K562 (cell line): Measurements from ENCODE around the gene SLC49A3. TPM values are rescaled to one million over a fixed set of nuclear protein-coding genes. Genes with fewer than 3 reads are reported as not detected.

Source experiments
- ATAC-seq: fragments of 200-7000 bp; cut with Tn5 transposase; 3 replicates; pipeline ENCODE4 v1.9.1; 2020; ENCODE audit warnings: moderate library complexity
- BruUV-seq: library from RNA; stranded (reverse); fragments of 400-500 nt; replicated peaks from 2 replicates; lab custom pipeline; 2021; lab: Mats Ljungman, UMichigan
- CTCF ChIA-PET: fragments of 300-600 bp; formaldehyde crosslinking; extraction: SDS; loops from one replicate; lab custom pipeline; 2021; ENCODE audit warnings: low intra/inter-chr PET ratio; lab: Yijun Ruan, JAX
- POLR2A ChIA-PET: fragments of 300-600, 350-650 bp; sonication (Branson Sonifier 250); formaldehyde crosslinking; extraction: SDS; loops from one replicate; lab custom pipeline; 2021; ENCODE audit warnings: antibody characterized with exemption, inconsistent platforms; lab: Yijun Ruan, JAX
- DNase-seq, 4 experiments: peaks; one replicate each; pipeline versions ENCODE4 v3.0.0 to v3.0.0-alpha.2; 2011 to 2018; ENCODE audit warnings: low spot score in 3 of 4, mixed read lengths in 3 of 4; ENCODE audit errors: extremely low read depth in 1 of 4
- FAIRE-seq: peaks from 2 replicates; lab custom pipeline; 2011; peaks lifted over from hg19 to GRCh38; lab: Jason Lieb, UNC
- H2AFZ ChIP-seq: 2 replicates; pipeline ENCODE4 v1.6.0; 2011; ENCODE audit warnings: low read depth, low read length, control low read depth, inconsistent platforms
- H3K27ac ChIP-seq: fragments of 200-600 bp; 3 replicates; pipeline ENCODE4 v1.8.0; 2011; ENCODE audit warnings: low read depth, mild to moderate bottlenecking, control low read depth, inconsistent platforms, low read length, moderate library complexity, mixed read lengths; ENCODE audit errors: extremely low read depth
- H3K27me3 ChIP-seq, 2 experiments: fragments of 300-600 bp in 1 of 2; 2 replicates in 1 of 2; 3 replicates in 1 of 2; pipeline versions ENCODE4 v1.6.0 to v1.8.0; 2011; ENCODE audit warnings: inconsistent platforms in 2 of 2, low read length in 2 of 2, mild to moderate bottlenecking in 1 of 2, mixed read lengths in 1 of 2, moderate library complexity in 1 of 2; ENCODE audit not compliant: control insufficient read depth in 2 of 2, insufficient read depth in 2 of 2
- H3K36me3 ChIP-seq: fragments of 300-600 bp; 3 replicates; pipeline ENCODE4 v1.8.0; 2011; ENCODE audit warnings: mild to moderate bottlenecking, low read length, inconsistent platforms; ENCODE audit not compliant: control insufficient read depth, insufficient read depth
- H3K4me1 ChIP-seq, 2 experiments: fragments of 200-600 bp in 1 of 2; replicated peaks in 1 of 2; 2 replicates in 1 of 2; 3 replicates in 1 of 2; pipeline versions ENCODE4 v1.5.1 to v1.8.0; 2011; ENCODE audit warnings: inconsistent platforms in 2 of 2, low read length in 2 of 2, mild to moderate bottlenecking in 1 of 2, mixed read lengths in 1 of 2, moderate library complexity in 1 of 2; ENCODE audit not compliant: control insufficient read depth in 2 of 2, insufficient read depth in 2 of 2
- H3K4me2 ChIP-seq: 2 replicates; pipeline ENCODE4 v1.6.1; 2011; ENCODE audit warnings: low read length, control low read depth, inconsistent platforms, mixed read lengths; ENCODE audit not compliant: insufficient read depth
- H3K4me3 ChIP-seq: fragments of 200-600 bp; sonication (generic), shearing (Covaris generic); 2 replicates; pipeline ENCODE4 v1.5.1; 2016; ENCODE audit warnings: control low read depth, inconsistent platforms
- H3K79me2 ChIP-seq: fragments of 200-600 bp; 3 replicates; pipeline ENCODE4 v1.8.0; 2011; ENCODE audit warnings: low read length, inconsistent platforms; ENCODE audit not compliant: control insufficient read depth, insufficient read depth
- H3K9ac ChIP-seq, 2 experiments: 2 replicates each; pipeline versions ENCODE4 v1.6.0 to v1.6.1; 2011; ENCODE audit warnings: low read depth in 2 of 2, low read length in 2 of 2, control low read depth in 1 of 2, inconsistent platforms in 1 of 2, mild to moderate bottlenecking in 1 of 2, mixed read lengths in 1 of 2; ENCODE audit not compliant: insufficient read depth in 1 of 2
- H3K9me1 ChIP-seq: one replicate; pipeline ENCODE4 v1.6.0; 2011; ENCODE audit warnings: inconsistent platforms, mild to moderate bottlenecking, low read length, moderate library complexity; ENCODE audit not compliant: control insufficient read depth, insufficient read depth
- H3K9me3 ChIP-seq: replicated peaks from 2 replicates; pipeline ENCODE4 v1.5.1; 2011; ENCODE audit warnings: low read depth, low read length, inconsistent platforms; ENCODE audit not compliant: control insufficient read depth, insufficient read depth
- H4K20me1 ChIP-seq: replicated peaks from 2 replicates; pipeline ENCODE4 v1.6.1; 2011; ENCODE audit warnings: low read length, inconsistent platforms, mixed read lengths; ENCODE audit not compliant: control insufficient read depth, insufficient read depth
- MLLT1 ChIP-seq, 2 experiments: fragments of 450-650 bp; IDR thresholded peaks; 2 replicates each; pipeline ENCODE4 v1.6.1; 2016
- PHF21A ChIP-seq: fragments of 450-650 bp; IDR thresholded peaks from 2 replicates; pipeline ENCODE4 v1.6.1; 2017; ENCODE audit warnings: low read depth, borderline replicate concordance
- WGBS: fragments of 100-300 bp; shearing (Covaris generic); methylation state at CpG from one replicate; pipeline ENCODE4 v1.1.6; 2016; ENCODE audit warnings: low coverage, mixed read lengths; ENCODE audit not compliant: insufficient coverage; ENCODE audit errors: missing lambda C conversion rate; 5-methylcytosine and 5-hydroxymethylcytosine counted together
- in situ Hi-C: fragments of 300-500 bp; cut with MboI; formaldehyde crosslinking; loops from 4 replicates; pipeline ENCODE4 v1.15.0; 2018; ENCODE audit warnings: inconsistent platforms, mixed read lengths
- intact Hi-C: fragments of 100-400 bp; cut with micrococcal nuclease; formaldehyde crosslinking; loops from 2 replicates; pipeline ENCODE4 v1.14.2; 2022
- polyA plus RNA-seq, 8 experiments: library from polyadenylated mRNA; depleted of rRNA in 4 of 8; stranded (reverse) in 5 of 8; unstranded in 3 of 8; fragments of >200 nt; fragmentation: Nextera tagmentation in 2 of 8; fragmentation: Illumina TruSeq in 1 of 8; extraction: Ambion mirVana in 2 of 8; extraction: Trizol in 1 of 8; gene quantifications; 2 replicates each; pipeline versions ENCODE4 v1.2.1 to v1.2.3, GENCODE V29; 2011 to 2014; ENCODE audit warnings: inconsistent platforms in 1 of 8, missing spikeins in 1 of 8
- total RNA-seq, 7 experiments: library from RNA; depleted of rRNA in 6 of 7; stranded (reverse); fragments of >200 nt in 6 of 7; fragmentation: Illumina TruSeq in 2 of 7; extraction: Trizol in 2 of 7; gene quantifications; 2 replicates each; pipeline versions ENCODE4 v1.2.1 to v1.2.3, GENCODE V29; 2011 to 2021; ENCODE audit warnings: low replicate concordance in 1 of 7

Gene SLC49A3
- total and polyA plus RNA-seq, 9 of the 15 experiments (the other 6 are each of a cell fraction or from before 2014, with no cell fraction given) = 0.24 to 0.41 TPM; not detected in 7

GRCh38 chr4:720111-720860 is 31.3 kb upstream of the SLC49A3 start:
- Histone ChIP-seq H3K4me1 (peaks cover 0 to 45% of the 10 kb centered on the region in 2 experiments; a peak in 2 of 5 replicates), H3K9me3 (peaks cover 1% of the 10 kb centered on the region), H3K9ac (no peak overlapping the region), H4K20me1 (no peaks in the 10 kb centered on the region; the same call in 1 of the 2 replicates), H3K4me3 (no peak overlapping the region), H2AFZ (no peak overlapping the region), H3K4me2 (no peak overlapping the region), H3K27ac (no peak overlapping the region), H3K36me3 (peaks cover 16% of the 10 kb centered on the region; the same call in 2 of the 3 replicates), H3K79me2 (peaks cover 53% of the 10 kb centered on the region), H3K27me3 (no peaks in the 10 kb centered on the region), H3K9me1 (no peaks in the 10 kb centered on the region)
- intact Hi-C loops (no loop called here), in situ Hi-C loops (no loop called here)
- CTCF ChIA-PET = no interaction called here
- FAIRE-seq = no peak
- no peak for DNase-seq
- BruUV-seq = no TSS peak
- no peak for ATAC-seq
- TF ChIP-seq PHF21A (no peak), MLLT1 (IDR thresholded peaks at IDR 0.05) (no peak)
- TF ChIP-seq, all 486 proteins: peak for 0
- WGBS = 92% methylated on average over 20 of the region's 59 CpGs
- POLR2A ChIA-PET = no interaction called here
